PFSK-1 (cell line): ENCODE results near the gene STXBP1.

Experiments
- FOXP2 ChIP-seq: optimal IDR thresholded peaks from 2 replicates; pipeline ENCODE3; 2011; ENCODE audit warnings: borderline replicate concordance, control low read depth, inconsistent platforms; ENCODE audit not compliant: insufficient read depth; ENCODE audit errors: extremely low read length, extremely low read depth
- POLR2AphosphoS5 ChIP-seq: IDR thresholded peaks from 2 replicates; pipeline ENCODE4 v1.6.1; 2012; ENCODE audit warnings: low read depth, mild to moderate bottlenecking, control low read depth, low read length, moderate library complexity
- REST ChIP-seq, 2 experiments: IDR thresholded peaks; 2 replicates each; pipeline versions ENCODE4 v1.6.1 to v1.8.0; 2011 to 2012; ENCODE audit warnings: low read depth in 2 of 2, low read length in 2 of 2, control low read depth in 1 of 2, inconsistent platforms in 1 of 2, mild to moderate bottlenecking in 1 of 2, moderate library complexity in 1 of 2; ENCODE audit not compliant: insufficient read depth in 1 of 2

- TF ChIP-seq FOXP2, result no peak
- TF ChIP-seq REST (IDR thresholded peaks at IDR 0.05; ENCODE audit: insufficient read depth in 1 of 2, low read depth in 2 of 2, low read length in 2 of 2), result no peak
- no peak for TF ChIP-seq POLR2AphosphoS5
Measured at GRCh38 chr9:127686461-127687393, 74.7 kb downstream of the STXBP1 start.
